GM19467 (cell line): Measurements from ENCODE around the gene IFNAR1.
"Not testable (repeated sequence)": the region's sequence is repeated elsewhere in the genome, so short reads cannot be mapped to it uniquely, and the experiment has no call there.

ENCODE experiments used
- ATAC-seq: cut with Tn5 transposase; IDR thresholded peaks from one replicate; pipeline ENCODE4 v1.9.1; 2021; ENCODE audit warnings: mild to moderate bottlenecking, moderate library complexity; ENCODE audit not compliant: unreplicated experiment

IFNAR1 gene

DNA sequence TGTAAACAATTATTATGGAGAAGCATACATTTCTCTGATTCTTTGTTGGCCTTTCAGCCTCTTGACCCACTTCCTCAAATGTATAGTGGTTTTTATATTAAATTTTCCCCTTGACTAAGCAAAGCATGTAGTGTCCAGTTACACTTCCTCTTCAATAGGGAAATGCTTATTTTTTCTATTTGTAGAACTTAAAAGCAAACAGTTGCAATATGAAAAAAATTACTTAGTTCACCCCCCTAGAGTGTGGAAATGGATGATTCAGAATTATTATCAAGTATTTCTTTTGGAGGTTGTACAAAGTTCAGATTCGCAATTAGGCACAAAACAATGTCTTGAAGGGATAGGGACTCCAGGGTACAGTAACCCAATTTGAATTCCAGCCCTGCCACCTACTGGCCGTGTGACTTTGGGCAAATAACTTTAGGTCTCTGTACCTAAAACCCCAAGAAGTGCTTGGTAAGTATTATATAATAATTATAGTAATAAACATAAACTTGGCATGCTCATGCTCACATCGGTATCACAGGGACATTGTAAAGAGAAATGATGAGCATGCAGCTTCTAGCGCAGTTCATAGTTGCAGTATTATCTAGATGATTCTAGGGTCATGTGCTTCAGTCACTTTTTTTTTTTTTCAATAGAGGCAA, 49.8 kb downstream of the IFNAR1 start:
- no peak for ATAC-seq

DNA sequence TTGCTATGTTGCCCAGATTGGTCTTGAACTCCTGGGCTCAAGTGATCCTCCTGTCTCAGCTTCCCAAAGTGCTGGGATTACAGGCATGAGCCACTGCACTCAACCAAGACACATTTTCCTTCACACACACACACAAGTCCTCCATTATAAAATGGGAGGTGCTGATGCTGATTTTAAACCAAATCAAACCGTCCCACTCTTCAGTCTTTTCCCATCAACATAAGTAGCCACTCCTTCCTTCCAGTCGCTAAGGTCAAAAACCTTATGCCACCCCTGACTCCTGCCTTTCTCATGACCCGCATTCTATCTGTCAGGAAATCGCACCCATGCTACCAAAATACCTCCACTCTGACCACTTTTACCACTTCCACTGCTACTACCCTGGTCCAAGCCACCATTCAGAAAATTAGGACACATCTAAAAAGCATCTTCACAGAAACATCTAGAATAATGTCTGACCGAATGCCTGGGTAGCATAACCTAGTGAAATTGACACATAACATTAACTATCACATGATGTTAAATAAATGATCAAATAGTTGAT, 50.4 kb downstream of the IFNAR1 start:
- ATAC-seq = no peak

DNA sequence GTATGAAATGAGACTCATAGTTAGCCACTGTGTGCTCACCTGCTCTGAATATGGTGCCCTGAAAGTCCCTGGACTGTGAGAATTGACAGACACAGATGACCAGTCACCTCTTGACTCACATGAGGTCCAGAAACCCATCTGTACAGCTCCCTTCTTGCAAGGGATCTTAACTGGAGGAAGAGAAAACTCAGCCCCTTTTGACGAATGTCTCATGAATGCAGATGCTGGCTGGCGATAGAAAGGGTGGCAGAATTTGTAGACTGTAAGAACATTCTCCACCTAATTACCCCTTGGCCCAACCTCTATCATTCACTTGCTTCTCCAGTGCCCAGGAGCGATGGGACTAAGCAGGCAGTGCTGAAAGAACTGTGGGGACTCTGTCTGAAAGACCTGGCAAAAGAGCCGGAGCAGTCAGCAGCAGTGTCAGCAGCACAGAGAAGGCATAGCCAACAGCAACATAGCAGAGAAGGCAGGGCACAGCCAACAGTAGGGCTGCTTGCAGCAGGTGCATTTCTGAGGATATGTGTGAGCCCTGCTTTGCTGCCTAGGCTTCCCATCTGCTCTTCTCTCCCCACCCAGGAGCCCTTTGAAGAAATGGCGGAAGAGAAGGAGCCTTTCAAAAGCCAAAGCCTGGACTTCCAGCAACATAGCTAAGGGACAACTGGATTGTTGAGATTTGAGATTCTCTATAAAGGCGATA, 52.6 kb downstream of the IFNAR1 start:
- no peak for ATAC-seq

DNA sequence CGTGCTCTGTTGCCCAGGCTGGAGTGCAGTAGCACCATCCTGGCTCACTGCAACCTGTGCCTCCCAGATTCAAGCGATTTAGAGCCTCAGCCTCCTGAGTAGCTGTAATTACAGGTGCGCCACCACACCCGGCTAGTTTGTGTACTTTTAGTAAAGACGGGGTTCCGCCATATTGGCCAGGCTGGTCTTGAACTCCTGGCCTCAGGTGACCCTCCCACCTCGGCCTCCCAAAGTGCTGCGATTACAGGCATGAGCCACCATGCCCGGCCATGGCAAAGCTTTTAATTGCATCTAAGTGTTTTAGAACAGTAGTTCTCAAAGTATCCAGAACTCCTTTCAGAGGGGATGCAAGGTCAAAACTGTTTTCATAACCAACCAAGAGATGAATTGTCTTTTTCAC, 53.3 kb downstream of the IFNAR1 start:
- ATAC-seq = no peak

DNA sequence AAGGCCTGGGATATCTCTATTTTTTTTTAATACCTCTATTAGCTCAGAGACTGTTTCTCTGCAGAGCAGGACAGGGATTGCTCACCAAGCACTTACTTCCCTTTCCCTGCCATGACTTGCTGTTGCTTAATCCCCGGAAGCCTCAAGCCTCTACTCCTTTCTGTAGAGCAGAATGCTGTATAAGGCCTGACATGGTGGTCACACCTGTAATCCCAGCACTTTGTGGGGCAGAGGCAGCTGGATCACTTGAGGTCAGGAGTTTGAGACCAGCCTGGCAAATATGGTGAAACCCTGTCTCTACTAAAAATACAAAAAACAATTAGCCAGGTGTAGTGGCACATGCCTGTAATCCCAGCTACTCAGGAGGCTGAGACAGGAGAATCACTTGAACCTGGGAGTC, 55.2 kb downstream of the IFNAR1 start:
- ATAC-seq = not testable (repeated sequence)

DNA sequence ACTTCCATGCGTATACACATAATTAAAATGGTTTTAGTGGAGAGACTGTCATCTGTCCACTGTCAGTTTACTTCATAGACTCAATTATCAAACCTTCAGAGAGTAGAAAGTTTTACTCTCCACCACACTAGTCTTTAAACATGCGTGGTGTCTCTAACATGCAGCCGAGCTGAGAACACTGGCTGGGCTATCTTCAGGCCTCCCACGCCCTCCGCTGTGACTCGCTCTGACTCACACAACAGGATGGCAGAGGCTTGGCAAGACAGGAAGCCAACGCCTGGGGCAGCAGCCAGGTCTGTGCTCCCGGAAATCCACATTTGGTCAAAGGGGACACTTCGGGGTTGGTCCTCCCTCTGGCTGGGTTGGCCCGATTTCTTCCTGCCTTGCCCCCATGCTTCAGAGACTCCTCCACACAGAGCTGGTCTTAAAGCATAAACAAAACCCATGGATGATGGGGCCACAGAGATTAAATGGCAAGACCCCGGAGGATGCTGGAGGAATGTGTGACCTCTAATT, 55.8 kb downstream of the IFNAR1 start:
- peak; percentile 55 for ATAC-seq

DNA sequence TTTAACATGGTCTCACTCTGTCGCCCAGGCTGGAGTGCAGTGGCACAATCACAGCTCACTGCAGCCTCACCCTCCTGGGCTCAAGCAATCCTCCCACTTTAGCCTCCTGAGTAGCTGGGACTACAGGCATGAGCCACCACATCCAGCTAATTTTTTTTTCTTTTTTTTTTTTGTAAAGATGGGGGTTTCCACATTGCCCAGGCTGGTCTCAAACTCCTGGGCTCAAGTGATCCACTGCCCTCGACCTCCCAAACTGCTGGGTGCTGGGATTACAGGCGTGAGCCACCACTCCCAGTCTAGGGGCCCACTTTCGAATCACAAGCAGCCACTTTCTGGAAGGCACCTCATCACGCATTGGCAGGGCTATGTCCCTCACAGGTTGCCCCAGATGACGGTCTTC, 56.6 kb downstream of the IFNAR1 start:
- not testable (repeated sequence) for ATAC-seq

DNA sequence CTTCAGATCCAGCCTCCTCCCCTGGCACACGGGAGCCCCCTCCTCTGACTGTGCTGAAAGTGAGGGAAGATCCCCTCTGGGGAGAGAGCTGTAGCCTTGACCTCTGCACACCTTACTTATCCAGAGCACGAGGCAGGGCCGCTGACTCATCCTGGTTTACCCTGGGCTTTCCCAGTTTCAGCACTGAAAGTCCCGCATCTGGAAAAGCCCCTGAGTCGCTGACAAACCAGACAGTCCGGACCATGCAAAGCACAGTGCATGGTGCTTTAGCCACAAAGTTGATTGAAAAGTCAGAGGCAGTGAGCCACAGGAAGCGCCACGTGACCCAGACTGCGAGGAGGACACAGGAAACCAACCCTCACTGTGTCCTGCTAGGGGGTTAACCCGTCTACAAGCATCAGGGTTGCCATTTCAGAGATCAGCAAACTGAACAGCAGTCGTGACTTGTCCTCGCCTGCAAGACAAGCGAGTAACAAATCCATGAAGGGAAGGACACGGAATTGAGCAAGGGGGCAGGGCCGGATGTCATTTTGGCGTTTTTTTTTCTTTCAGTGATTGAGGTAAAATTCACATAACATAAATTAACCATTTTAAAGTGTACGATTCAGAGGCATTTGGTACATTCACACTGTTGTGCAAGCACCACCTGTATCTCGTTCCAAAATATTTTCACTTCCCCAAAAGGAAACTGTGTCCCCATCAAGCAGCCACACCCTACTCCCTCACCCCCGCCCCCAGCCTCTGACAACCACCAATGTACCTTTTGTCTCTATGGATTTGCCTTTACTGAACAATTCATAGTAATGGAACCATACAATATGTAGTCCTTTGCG, 58.5 kb downstream of the IFNAR1 start:
- ATAC-seq = peak; percentile 63

DNA sequence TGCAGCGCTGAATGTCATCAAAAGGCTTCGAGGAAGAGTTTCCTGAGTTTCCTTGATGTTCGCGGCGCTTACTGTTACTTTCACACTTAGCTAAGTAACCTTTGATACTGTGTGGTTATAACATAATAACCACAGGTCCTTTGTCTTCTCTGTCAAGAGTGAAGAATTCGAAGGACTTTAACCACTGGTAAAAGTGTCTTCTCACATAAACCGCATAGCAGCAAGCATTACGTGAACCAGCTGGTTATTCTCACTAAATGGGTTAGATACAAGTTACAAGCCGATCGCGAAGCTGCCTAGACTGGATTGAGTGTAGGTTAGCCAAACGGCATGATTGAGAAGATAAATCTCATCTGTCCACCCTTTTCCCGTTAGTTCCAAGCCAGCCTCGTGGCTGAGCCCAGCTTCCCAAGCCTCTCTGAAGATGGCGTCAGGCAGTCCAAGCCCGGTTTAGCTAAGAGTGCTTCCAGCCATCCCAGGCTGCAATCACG, 60.1 kb downstream of the IFNAR1 start:
- no peak for ATAC-seq

DNA sequence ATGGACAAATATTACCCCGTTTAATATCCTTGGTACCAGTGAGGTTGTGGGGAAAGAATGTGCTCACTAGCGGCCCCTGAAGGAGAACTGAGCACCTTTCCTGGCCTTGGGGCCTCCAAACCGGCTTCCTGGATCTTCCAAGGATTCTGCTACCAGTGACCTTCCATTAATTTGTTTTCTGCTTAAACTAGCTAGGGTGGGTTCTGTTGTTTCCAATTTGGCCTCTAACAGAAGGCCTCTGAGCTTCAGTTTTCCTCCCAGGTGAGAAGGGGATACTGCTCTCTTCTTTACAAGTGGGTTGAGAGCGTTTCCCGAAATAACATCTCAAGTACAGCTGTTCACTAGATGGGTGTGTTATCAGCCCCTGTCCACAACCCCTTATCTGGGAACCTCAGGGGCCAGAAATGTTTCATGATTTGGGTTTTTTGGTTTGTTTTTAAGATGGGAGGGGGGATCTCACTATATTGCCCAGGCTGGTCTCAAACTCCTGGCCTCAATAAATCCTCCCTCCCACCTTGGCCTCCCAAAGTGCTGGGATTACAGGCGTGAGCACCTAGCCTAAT, 61.5 kb downstream of the IFNAR1 start:
- ATAC-seq = no peak

DNA sequence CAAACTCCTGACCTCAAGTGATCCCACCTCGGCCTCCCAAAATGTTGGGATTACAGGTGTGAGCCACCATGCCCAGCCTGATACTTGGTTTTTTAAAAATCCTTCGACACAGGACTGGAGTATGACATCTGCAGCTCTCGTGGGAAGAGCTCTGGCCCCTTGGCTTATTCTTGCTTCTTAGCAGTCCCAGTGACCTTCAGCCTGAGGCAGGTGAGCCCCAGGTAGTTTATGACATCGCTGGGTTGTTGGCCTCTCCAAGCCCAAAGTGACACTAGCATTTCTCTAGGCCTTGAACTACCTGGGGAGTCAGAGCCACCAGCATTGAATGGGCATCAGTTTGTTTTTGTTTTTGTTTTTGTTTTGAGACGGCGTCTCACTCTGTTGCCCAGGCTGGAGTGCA, 62.5 kb downstream of the IFNAR1 start:
- no peak for ATAC-seq

DNA sequence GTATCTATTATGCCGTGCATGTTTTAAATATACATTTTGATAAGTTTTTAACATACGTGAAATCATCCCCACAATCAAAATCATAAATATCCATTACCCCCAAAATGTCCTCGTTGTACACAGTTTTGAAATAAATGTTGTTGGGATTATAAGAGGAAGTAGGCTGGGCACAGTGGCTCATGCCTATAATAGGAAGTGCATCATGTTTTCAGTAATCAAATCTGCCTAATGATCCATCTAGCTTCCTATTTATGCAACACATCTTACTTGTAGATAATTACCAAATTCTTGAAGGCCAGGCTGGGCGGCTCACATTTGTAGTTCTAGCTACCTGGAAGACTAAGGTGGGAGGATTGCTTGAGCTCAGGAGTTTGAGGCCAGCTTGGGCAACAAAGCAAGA, 63.4 kb downstream of the IFNAR1 start:
- no peak for ATAC-seq

DNA sequence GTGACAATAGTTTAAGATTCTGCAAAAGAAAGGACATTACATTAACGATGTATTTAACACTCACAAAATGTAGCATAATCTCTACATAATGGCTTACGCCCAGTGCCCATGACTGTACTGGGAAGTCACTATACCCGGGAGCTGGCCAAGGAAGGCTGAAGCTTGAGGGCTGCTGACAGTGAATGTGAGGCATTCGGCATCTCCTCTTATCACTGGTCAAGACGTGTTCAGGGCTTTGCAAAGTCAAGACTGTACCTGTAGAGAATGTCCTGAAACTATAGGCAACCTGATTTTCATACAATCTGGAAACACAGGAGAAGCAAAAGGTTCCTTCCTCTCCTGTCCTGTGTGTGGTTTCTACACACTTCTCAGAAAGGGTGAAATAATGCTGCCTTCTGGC, 65.7 kb downstream of the IFNAR1 start:
- ATAC-seq = no peak

DNA sequence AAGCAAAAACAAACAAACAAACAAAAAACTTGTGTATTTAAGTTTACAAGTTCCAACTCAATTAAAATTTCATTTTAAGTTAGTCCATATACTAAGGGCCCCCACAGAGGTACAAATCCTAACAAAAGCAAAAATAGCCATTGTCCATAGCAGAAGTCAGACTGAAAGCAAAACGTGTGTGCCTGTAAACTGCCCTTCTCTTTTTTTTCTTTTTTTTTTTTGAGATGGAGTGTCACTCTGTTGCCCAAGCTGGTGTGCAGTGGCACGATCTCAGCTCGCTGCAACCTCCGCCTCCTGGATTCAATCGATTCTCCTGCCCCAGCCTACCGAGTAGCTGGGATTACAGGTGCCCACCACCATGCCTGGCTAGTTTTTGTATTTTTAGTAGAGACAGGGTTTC, 66.9 kb downstream of the IFNAR1 start:
- no peak for ATAC-seq

DNA sequence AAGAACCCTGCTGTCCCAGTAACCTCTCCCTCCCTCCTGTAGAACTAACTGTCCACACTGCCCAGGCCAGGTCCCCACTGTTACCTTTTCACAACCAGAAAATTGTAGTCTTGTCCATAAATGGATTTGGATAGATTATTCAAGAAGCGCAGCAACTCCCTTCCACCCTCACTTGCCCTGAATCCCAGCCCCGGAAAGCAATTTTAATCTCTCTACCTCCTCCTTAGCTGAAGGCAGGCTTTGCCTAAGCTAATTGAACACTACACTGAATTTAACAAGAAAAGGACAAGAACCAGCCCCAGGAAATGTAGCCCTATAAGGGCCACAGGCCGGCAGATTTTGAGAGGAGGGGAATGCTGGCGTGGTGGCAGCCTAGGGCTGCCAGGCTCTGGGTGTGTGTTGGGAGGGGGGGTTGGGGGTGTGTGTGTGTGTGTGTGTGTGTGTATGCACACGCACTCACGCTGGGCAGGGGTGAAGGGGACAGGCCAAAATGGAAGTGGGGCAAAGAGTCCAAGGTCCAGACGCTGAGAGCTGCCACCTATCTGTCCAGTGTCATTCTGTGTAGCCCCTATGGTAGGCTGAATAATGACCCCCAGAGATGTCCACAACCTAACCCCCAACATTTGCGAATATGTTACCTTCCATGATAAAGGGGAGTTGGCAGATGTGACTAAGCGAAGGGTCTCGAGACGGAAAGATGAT, 67.7 kb downstream of the IFNAR1 start:
- no peak for ATAC-seq

DNA sequence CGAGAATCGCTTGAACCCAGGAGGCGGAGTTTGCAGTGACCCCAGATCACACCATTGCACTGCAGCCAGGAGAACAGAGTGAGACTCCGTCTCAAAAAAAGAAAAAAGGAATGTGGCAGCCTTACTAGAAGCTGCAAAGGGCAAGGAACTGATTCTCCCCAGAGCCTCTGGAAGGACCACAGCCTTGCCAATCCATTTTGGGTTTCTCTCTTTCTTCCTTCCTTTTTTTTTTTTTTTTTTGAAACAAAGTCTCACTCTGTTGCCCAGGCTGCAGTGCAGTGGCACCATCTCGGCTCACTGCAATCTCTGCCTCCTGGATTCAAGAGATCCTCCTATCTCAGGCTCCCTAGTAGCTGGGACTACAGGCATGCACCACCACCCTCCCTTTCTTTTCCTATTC, 68.6 kb downstream of the IFNAR1 start:
- no peak for ATAC-seq

DNA sequence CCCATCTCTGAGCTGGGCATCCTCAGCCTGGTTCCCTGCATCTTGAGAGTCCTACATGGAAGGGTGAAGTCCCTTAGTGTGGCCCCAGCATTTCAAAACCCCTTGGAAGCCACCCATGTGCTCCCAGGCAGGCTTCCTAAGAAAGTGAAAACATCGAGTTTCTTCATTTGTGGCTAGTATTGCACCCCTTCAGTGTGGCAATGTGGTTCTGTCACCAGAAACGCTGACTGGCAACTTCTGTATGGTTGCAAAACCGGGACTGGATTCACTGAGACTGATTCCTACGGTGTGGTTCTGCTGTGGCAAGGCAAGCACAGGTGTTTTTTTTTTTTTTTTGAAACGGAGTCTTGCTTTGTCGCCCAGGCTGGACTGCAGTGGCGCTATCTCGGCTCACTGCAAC, 69.5 kb downstream of the IFNAR1 start:
- ATAC-seq = no peak

DNA sequence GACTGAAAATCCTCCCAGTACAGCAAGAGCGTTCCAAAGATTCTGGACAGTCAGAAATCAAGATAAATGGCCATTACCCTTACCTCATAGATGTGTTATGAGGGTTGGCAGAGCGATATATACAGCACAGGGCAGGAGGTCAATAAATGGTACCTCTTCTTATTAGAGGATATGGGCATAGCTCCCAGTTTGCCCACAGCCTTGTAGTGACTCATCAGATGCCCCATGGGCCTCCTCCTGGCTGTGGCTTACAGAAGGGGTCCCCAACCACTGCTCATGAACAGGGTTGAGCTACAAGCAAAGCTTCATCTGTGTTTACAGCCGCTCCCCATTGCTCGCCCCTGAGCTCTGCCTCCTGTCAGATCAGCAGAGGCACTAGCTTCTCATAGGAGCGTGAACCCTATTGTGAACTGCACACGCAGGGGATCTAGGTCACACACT, 71.1 kb downstream of the IFNAR1 start:
- no peak for ATAC-seq

DNA sequence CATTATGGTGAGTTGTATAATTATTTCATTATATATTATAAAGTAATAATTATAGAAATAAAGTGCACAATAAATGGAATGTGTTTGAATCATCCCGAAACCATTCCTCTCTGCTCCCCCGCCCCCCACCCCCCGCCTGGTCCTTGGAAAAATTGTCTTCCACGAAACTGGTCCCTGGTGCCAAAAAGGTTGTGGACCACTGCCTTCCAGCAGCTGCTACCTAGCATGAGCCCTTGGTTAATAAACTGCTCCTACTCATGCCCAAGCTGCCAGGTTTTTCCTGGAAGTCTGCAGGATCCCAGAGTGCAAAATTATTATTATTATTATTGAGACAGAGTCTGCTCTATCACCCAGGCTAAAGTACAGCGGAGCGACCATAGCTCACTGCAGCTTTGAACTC, 71.7 kb downstream of the IFNAR1 start:
- ATAC-seq = no peak

DNA sequence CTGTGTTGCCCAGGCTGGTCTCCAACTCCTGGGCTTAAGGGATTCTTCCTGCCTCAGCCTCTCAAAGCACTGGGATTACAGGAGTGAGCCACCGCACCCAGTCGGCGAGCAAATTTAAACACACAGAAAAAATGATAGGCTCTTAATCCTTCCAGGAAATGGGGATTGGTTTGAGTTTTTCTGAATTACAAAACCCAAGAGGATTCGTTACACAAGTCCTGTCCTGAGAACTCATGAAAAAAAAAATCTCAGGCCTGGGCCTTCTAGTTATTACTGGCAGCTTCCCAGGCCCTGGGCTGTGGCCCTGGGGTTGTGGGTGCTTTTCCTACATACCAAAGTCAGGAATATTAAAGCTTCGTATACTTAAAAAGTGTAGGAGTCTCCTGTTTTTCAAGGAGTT, 72.2 kb downstream of the IFNAR1 start:
- ATAC-seq = no peak
